OCI-LY3 (cell line): Measurements from ENCODE around the gene SLC27A2.
A peak's percentile ranks its signal among the peaks of the same experiment; 100 is the strongest.

Source experiments
- H2AFZ ChIP-seq: fragments of 200-600, 300-600 bp; shearing (Covaris generic); 2 replicates; pipeline ENCODE4 v1.6.0; 2014; ENCODE audit warnings: antibody characterized with exemption, low read depth, low read length
- H3K27ac ChIP-seq: fragments of 200-600, 300-600 bp; sonication (generic); 2 replicates; pipeline ENCODE4 v1.5.1; 2014; ENCODE audit warnings: mild to moderate bottlenecking, low read length, moderate library complexity, mixed read lengths
- H3K27me3 ChIP-seq: fragments of 200-600, 300-600 bp; sonication (generic); 2 replicates; pipeline ENCODE4 v1.6.1; 2014; ENCODE audit warnings: low read depth, low read length, mixed read lengths
- H3K36me3 ChIP-seq: fragments of 200-600, 300-600 bp; sonication (generic); replicated peaks from 2 replicates; pipeline ENCODE3; 2014; ENCODE audit warnings: low read depth, low read length, mixed read lengths
- H3K4me1 ChIP-seq: fragments of 300-600, 200-600 bp; sonication (generic); 2 replicates; pipeline ENCODE4 v1.6.1; 2014; ENCODE audit warnings: low read length, mixed read lengths
- H3K4me2 ChIP-seq: fragments of 200-600, 300-600 bp; sonication (generic); 2 replicates; pipeline ENCODE4 v1.6.1; 2014; ENCODE audit warnings: low read length, mixed read lengths
- H3K4me3 ChIP-seq: fragments of 300-600, 200-600 bp; sonication (generic); 2 replicates; pipeline ENCODE4 v1.5.1; 2014; ENCODE audit warnings: antibody characterized with exemption, mild to moderate bottlenecking, low read length, moderate library complexity
- H3K79me2 ChIP-seq: fragments of 300-600, 200-600 bp; shearing (Covaris generic); 2 replicates; pipeline ENCODE4 v1.6.1; 2014; ENCODE audit warnings: mild to moderate bottlenecking, low read length, mixed read lengths
- H3K9ac ChIP-seq: fragments of 300-600, 200-600 bp; shearing (Covaris generic); 2 replicates; pipeline ENCODE4 v1.6.0; 2014; ENCODE audit warnings: mild to moderate bottlenecking, low read length, moderate library complexity
- H3K9me3 ChIP-seq: fragments of 200-600, 300-600 bp; shearing (Covaris generic); 2 replicates; pipeline ENCODE4 v1.6.1; 2014; ENCODE audit warnings: low read length, mixed read lengths; ENCODE audit not compliant: insufficient read depth
- H4K20me1 ChIP-seq: fragments of 200-600, 300-600 bp; sonication (generic); 2 replicates; pipeline ENCODE4 v1.6.1; 2016; ENCODE audit warnings: low read length, mixed read lengths; ENCODE audit not compliant: insufficient read depth
- CTCF ChIP-seq: fragments of 200-600, 300-600 bp; sonication (generic); IDR thresholded peaks from 2 replicates; pipeline ENCODE4 v1.5.1; 2014; ENCODE audit warnings: antibody characterized with exemption, low read length, low read depth
- EZH2phosphoT487 ChIP-seq: fragments of 200-600 bp; shearing (Covaris generic); IDR thresholded peaks from 2 replicates; pipeline ENCODE4 v1.6.1; 2018; ENCODE audit warnings: antibody characterized with exemption, mixed run types, low read depth

The SLC27A2 gene

DNA sequence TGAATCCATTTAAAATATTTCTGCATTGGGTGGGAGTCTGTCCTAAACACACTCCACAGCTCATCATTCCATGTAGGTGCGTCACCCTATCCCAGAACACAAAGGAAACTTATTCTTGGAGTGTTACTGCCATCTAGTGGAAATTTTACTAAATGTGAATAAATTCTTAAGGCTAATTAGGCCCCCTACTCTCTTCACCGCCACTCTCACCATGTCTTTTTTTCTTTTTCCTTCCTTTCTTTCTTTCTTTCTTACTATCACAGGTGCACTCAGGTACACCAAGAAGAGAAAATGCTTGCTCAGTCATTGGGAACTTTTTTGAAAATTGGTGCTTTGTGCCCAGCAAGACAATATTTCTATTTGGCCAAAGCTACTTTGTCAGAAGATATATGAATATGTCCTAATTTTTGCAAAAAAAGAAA, 36.5 kb upstream of the SLC27A2 start:
- TF ChIP-seq CTCF (peak; percentile 66), EZH2phosphoT487 (no peak)
- H2AFZ ChIP-seq: no peak overlapping the region; the same call in 1 of the 2 replicates
- H3K4me1 ChIP-seq: no peaks in the 10 kb centered on the region
- no peak overlapping the region for H3K4me3 ChIP-seq
- no peaks in the 10 kb centered on the region for H3K9me3 ChIP-seq
- H3K4me2 ChIP-seq: peak overlapping the region; percentile 4; the same call in 1 of the 2 replicates
- H3K27ac ChIP-seq: no peak overlapping the region
- no peak overlapping the region for H3K9ac ChIP-seq
- H3K79me2 ChIP-seq: no peaks in the 10 kb centered on the region
- H4K20me1 ChIP-seq: no peaks in the 10 kb centered on the region
- no peaks in the 10 kb centered on the region for H3K36me3 ChIP-seq
- no peaks in the 10 kb centered on the region for H3K27me3 ChIP-seq

DNA sequence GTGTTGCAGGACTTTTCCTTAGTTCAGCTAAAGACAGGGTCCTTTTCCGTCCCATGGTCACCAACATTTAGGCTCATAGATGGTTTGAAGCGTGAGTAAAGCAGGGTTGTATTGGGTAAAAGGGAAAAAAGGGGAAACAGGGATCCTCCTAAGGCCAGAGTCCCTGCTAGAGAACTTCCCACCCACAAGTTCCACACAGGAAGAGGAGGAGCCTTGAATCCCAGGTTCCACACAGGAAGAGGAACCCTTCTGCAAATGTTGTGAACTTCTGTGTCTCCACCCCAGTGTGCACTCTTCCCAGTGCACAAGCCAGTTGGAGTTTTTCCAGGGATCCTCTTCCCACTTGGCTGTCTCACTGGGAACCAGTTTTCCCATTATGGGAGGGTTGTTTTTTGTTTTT, 35.4 kb upstream of the SLC27A2 start:
- no peak overlapping the region for H3K4me2 ChIP-seq
- no peaks in the 10 kb centered on the region for H3K27me3 ChIP-seq
- no peak overlapping the region for H3K27ac ChIP-seq
- no peaks in the 10 kb centered on the region for H3K36me3 ChIP-seq
- no peaks in the 10 kb centered on the region for H3K79me2 ChIP-seq
- H3K9me3 ChIP-seq: no peaks in the 10 kb centered on the region
- no peak overlapping the region for H3K9ac ChIP-seq
- H4K20me1 ChIP-seq: no peaks in the 10 kb centered on the region
- H2AFZ ChIP-seq: no peak overlapping the region
- H3K4me1 ChIP-seq: no peaks in the 10 kb centered on the region
- TF ChIP-seq EZH2phosphoT487 (no peak), CTCF (no peak)
- no peak overlapping the region for H3K4me3 ChIP-seq

- Histone ChIP-seq H3K36me3 (no peaks in the 10 kb centered on the region), H3K9me3 (no peaks in the 10 kb centered on the region), H4K20me1 (no peaks in the 10 kb centered on the region), H3K4me2 (no peak overlapping the region), H3K4me3 (no peak overlapping the region), H3K27me3 (no peaks in the 10 kb centered on the region), H3K4me1 (no peaks in the 10 kb centered on the region), H3K79me2 (no peaks in the 10 kb centered on the region), H3K9ac (no peak overlapping the region), H3K27ac (no peak overlapping the region), H2AFZ (no peak overlapping the region)
- no peak; the same call in 1 of the 2 replicates for TF ChIP-seq CTCF
- TF ChIP-seq EZH2phosphoT487: no peak
Observed at GRCh38 chr15:50148362-50148963, 33.5 kb upstream of the SLC27A2 start.

DNA sequence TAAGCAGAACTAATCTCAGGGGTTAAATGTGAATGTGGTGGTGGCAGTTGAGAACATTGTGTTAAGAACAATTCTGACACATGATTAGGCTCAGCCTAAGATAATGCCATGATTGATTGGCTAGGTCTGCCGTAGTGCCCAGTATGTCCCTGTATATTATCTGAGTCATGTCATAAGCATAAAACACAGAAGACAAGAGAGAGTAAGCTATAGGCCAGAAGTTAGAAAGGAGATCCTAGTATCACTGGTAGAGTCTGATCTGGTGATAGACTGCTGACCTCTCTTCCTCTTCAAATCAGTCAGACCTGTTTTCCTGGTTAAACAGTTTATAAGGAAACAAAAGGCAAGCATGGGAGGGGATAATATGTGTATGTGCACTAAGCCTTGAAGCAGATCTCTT, 32.9 kb upstream of the SLC27A2 start:
- TF ChIP-seq CTCF (no peak), EZH2phosphoT487 (no peak)
- Histone ChIP-seq H2AFZ (no peak overlapping the region), H3K36me3 (no peaks in the 10 kb centered on the region), H3K27me3 (no peaks in the 10 kb centered on the region), H3K27ac (no peak overlapping the region), H3K9me3 (no peaks in the 10 kb centered on the region), H3K4me3 (no peak overlapping the region), H3K4me2 (no peak overlapping the region), H4K20me1 (no peaks in the 10 kb centered on the region), H3K79me2 (no peaks in the 10 kb centered on the region), H3K9ac (no peak overlapping the region), H3K4me1 (no peaks in the 10 kb centered on the region)
